ENCODE measurements around the gene B9D1. TPM values are rescaled to one million over a fixed set of nuclear protein-coding genes. Genes with fewer than 3 reads are reported as not detected.

The B9D1 gene
- total and polyA plus RNA-seq, 2 of the 13 experiments (the other 11 are each of a cell fraction or from before 2014, with no cell fraction given), result 27.7 to 31.1 TPM

DNA sequence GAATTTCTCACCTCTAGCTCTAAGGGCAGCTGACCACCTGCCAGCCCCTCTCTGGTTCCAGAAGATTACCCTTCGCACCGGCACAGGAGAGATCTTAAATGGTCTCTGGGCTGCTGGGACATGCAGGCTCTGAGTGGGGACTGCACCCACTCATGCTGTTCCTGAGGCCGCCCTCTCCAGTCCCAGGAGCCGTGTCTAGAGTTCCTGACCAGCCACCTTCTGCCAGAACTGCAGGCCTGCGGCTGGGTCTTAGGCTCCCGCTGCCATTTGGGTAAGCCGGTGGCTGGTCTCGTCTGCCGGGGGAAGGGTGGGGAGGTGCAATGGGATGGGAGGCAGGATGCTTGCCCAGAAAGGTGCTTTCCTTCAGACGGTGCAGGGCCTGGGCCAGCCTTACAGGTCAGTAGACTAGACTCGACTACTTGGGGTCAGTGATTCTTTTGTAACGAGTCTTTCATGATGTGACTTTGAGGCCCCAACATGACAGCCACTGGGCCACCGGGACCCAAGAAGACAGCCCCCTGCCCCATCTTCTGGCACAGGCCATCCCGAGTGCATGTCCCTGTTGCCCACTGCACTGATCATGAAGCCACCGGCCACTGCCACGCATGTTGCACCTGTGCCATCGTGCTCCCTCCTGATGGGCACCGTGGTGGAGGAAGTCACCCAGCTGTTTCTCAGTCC is 26.4 kb downstream of the B9D1 start:
- WGBS (ENCODE audit: low lambda C conversion rate), result 97% methylated on average over 11 of the region's 18 CpGs
- Histone ChIP-seq H3K79me2 (ENCODE audit: insufficient read depth, low read length) (no peaks in the 10 kb centered on the region), H3K4me1 (ENCODE audit: insufficient read depth, low read length) (peaks cover 36% of the 10 kb centered on the region), H3K9me3 (ENCODE audit: low read length) (no peaks in the 10 kb centered on the region), H3K36me3 (replicated peaks in 1 of 2; ENCODE audit: control insufficient read depth in 1 of 2, insufficient read depth in 2 of 2, low read length in 2 of 2) (no peaks in the 10 kb centered on the region; a peak in 1 of 5 replicates), H3K27me3 (ENCODE audit: control insufficient read depth in 1 of 2, insufficient read depth in 2 of 2, low read length in 2 of 2) (no peaks in the 10 kb centered on the region), H3K4me2 (ENCODE audit: low read depth, low read length) (no peak overlapping the region), H2AFZ (ENCODE audit: low read length) (no peak overlapping the region), H3K27ac (ENCODE audit: extremely low read length, insufficient read depth, low read length) (no peak overlapping the region), H3K4me3 (replicated peaks in 1 of 3; ENCODE audit: insufficient read depth in 1 of 3, low read depth in 2 of 3, low read length in 3 of 3) (no peak overlapping the region), H3K9ac (ENCODE audit: insufficient read depth, low read depth, low read length) (no peak overlapping the region), H4K20me1 (ENCODE audit: insufficient read depth, low read length) (no peaks in the 10 kb centered on the region)
- ATAC-seq, result no peak
- in situ Hi-C loops (cut with HindIII; ENCODE audit: extremely low pct_ligation_motif_present, low pct_unique_long_range_greater_than_20kb) (no loop called here), intact Hi-C loops (cut with micrococcal nuclease; ENCODE audit: unreplicated experiment) (no loop called here)
- POLR2A ChIA-PET, result no interaction called here
- CTCF ChIA-PET (ENCODE audit: low intra/inter-chr PET ratio, low total read pairs), result interaction anchor here (3.1 kb wide), 1 partner anchor 19 kb away, joined by 21 read pairs; no protein-coding TSS in a partner anchor
- FAIRE-seq, result no peak
- no TSS peak for BruUV-seq (replicated peaks)
- TF ChIP-seq ZNF570 (CRISPR knock-in tag; IDR thresholded peaks at IDR 0.05; ENCODE audit: borderline replicate concordance) (no peak), ZNF331 (CRISPR knock-in tag; IDR thresholded peaks at IDR 0.05) (no peak), NFE2L1 (CRISPR knock-in tag; IDR thresholded peaks at IDR 0.05; ENCODE audit: borderline replicate concordance) (0 out of 2 replicates have a peak, but pooled peaks have one; percentile 3)
- no peak for DNase-seq (ENCODE audit: low spot score)

DNA sequence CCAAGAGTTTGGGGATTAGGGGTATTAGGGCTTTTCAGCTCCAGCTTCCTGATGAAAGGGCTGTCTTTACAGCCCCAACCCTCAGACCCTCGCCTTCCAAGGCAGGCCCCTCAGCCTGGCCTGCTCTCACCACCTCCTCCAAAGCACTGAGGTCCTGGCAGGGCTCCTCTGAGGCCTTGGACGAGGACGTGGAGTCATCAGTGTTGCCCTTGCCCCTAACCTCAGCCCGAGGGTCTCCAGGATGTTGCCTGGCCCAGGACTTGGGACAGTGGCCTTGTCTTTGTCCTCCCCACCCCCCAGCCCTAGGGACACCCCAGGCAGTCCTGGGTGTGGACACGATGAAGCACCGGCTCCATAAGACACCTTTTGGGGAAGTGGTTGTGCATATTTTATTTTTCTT is 28.2 kb downstream of the B9D1 start:
- BruUV-seq (replicated peaks), result no TSS peak

More for the DNA sequence above, 28.2 kb downstream of the B9D1 start:
- in situ Hi-C loops (cut with HindIII; ENCODE audit: extremely low pct_ligation_motif_present, low pct_unique_long_range_greater_than_20kb), result no loop called here
- H3K9ac ChIP-seq (ENCODE audit: insufficient read depth, low read depth, low read length), result no peak overlapping the region
- POLR2A ChIA-PET, result no interaction called here
- TF ChIP-seq AGO2 (optimal IDR thresholded peaks at IDR 0.05; ENCODE audit: low read depth, low read length) (peak; percentile 4), XBP1 (CRISPR knock-in tag; IDR thresholded peaks at IDR 0.05) (no peak), NFIB (CRISPR knock-in tag; IDR thresholded peaks at IDR 0.05; ENCODE audit: borderline replicate concordance) (no peak), MEIS2 (CRISPR knock-in tag; IDR thresholded peaks at IDR 0.05) (no peak), ZNF563 (CRISPR knock-in tag; IDR thresholded peaks at IDR 0.05) (no peak)
- TF ChIP-seq, protein P1, sequence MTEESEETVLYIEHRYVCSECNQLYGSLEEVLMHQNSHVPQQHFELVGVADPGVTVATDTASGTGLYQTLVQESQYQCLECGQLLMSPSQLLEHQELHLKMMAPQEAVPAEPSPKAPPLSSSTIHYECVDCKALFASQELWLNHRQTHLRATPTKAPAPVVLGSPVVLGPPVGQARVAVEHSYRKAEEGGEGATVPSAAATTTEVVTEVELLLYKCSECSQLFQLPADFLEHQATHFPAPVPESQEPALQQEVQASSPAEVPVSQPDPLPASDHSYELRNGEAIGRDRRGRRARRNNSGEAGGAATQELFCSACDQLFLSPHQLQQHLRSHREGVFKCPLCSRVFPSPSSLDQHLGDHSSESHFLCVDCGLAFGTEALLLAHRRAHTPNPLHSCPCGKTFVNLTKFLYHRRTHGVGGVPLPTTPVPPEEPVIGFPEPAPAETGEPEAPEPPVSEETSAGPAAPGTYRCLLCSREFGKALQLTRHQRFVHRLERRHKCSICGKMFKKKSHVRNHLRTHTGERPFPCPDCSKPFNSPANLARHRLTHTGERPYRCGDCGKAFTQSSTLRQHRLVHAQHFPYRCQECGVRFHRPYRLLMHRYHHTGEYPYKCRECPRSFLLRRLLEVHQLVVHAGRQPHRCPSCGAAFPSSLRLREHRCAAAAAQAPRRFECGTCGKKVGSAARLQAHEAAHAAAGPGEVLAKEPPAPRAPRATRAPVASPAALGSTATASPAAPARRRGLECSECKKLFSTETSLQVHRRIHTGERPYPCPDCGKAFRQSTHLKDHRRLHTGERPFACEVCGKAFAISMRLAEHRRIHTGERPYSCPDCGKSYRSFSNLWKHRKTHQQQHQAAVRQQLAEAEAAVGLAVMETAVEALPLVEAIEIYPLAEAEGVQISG (CRISPR knock-in tag; IDR thresholded peaks at IDR 0.05), result no peak
- H3K27me3 ChIP-seq (ENCODE audit: control insufficient read depth in 1 of 2, insufficient read depth in 2 of 2, low read length in 2 of 2), result no peaks in the 10 kb centered on the region
- ATAC-seq, result no peak
- no peaks in the 10 kb centered on the region for H3K79me2 ChIP-seq (ENCODE audit: insufficient read depth, low read length)
- H3K4me1 ChIP-seq (ENCODE audit: insufficient read depth, low read length), result peaks cover 44% of the 10 kb centered on the region
- intact Hi-C loops (cut with micrococcal nuclease; ENCODE audit: unreplicated experiment), result no loop called here
- H4K20me1 ChIP-seq (ENCODE audit: insufficient read depth, low read length), result no peaks in the 10 kb centered on the region
- no peak overlapping the region for H2AFZ ChIP-seq (ENCODE audit: low read length)
- no peak for DNase-seq (ENCODE audit: low spot score)
- WGBS (ENCODE audit: low lambda C conversion rate), result 90% methylated on average over 4 of the region's 6 CpGs
- H3K36me3 ChIP-seq (replicated peaks in 1 of 2; ENCODE audit: control insufficient read depth in 1 of 2, insufficient read depth in 2 of 2, low read length in 2 of 2), result no peaks in the 10 kb centered on the region; a peak in 1 of 5 replicates
- no peak overlapping the region for H3K27ac ChIP-seq (ENCODE audit: extremely low read length, insufficient read depth, low read length)
- CTCF ChIA-PET (ENCODE audit: low intra/inter-chr PET ratio, low total read pairs), result no interaction called here
- no peak overlapping the region for H3K4me3 ChIP-seq (replicated peaks in 1 of 3; ENCODE audit: insufficient read depth in 1 of 3, low read depth in 2 of 3, low read length in 3 of 3)
- H3K4me2 ChIP-seq (ENCODE audit: low read depth, low read length), result no peak overlapping the region
- no peak for FAIRE-seq
- no peaks in the 10 kb centered on the region for H3K9me3 ChIP-seq (ENCODE audit: low read length)
